HG03521 (cell line): ENCODE measurements around the gene NYAP1.
"Not testable (repeated sequence)": the region's sequence is repeated elsewhere in the genome, so short reads cannot be mapped to it uniquely, and the experiment has no call there.

Source experiments
- ATAC-seq: cut with Tn5 transposase; IDR thresholded peaks from one replicate; pipeline ENCODE4 v1.9.1; 2021; ENCODE audit warnings: mild to moderate bottlenecking, moderate library complexity; ENCODE audit not compliant: unreplicated experiment

The NYAP1 gene

DNA sequence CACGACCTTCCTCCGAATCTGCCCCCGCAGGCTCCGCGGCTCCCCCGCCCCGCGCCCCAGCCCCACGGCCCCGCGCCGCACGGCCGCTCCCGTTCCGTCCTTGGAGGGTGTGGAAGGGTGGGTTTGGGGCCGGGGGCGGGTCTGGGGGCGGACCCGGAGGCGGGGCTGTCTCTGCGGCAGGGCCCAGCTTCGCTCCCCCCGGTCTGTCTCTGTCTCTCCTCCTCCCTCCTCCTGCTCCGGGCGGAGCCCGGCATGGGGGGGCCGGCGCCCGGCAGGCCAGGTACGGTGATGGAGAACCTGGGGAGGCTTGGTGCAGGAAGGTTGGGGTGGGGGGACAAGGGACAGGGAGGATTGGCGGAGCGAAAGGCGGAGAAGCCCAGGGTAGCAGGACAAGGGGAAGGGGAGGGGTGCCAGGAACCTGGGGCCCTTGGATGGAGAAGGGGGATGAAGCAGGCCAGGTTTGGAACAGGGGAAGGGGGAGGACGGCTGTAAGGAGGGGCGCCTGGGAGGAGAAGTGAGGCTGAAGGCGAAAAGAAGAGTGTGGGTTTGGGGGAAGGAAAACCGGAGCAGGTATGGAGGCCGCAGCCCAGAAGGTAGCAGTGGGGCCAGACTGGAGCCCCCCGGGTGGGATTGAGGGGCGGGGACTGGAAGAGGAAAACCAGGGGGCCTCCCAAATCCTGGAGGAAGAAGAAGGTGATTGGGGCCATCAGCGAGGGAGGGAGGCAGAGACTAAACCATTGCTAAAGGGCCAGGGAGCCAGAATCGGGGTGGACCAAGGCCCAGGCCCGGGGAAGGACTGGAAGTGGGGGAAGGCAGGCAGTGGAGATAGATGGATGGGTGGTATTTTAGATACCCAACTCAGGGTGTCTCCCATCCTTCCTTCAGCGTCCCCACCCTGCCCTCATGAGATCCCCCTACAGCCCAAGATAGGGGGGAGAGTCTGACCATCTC, at the start of gene NYAP1:
Gene NYAP1, plus strand, starts transcription at position 206 of the 951 bp plus-strand sequence. CDS start 1,385 bp downstream, outside the sequence.
- ATAC-seq: peak; percentile 4

DNA sequence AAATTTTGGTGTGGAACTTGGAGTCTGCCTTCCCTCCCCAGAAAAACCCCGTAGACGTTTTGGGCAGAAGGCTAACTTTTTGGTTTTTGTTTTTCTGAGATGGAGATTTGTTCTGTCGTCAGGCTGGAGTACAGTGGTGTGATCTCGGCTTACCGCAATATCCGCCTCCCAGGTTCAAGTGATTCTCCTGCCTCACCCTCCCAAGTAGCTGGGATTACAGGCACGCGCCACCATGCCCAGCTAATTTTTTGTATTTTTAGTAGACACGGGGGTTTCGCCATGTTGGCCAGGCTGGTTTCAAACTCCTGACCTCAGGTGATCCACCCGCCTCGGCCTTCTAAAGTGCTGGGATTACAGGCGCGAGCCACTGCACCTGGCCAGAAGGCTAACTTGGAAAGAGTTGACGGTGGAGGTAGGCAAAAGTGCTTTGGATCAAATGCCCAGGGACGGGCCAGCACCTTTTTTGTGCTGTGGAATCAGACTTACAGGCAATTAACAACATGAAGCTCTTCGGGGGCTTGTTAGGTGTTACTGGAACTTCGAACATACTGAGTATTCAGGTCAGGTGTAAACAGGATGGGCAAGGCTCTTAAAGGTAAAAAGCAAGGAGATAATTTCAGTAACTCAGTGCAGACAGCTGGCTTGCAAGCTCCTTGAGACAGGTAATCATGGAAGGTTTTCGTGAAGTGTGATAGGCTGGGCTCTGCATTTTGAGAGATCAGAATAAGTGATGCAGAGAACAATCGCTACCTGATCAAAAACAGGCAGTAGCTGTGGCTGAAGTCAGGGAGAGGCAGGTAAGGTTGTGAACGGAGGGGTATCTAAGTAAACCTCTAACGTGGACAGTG, 49.2 kb upstream of the NYAP1 start:
- no peak for ATAC-seq

GRCh38 chr7:100435401-100436304, 48.1 kb upstream of the NYAP1 start:
- ATAC-seq: peak; percentile 25

DNA sequence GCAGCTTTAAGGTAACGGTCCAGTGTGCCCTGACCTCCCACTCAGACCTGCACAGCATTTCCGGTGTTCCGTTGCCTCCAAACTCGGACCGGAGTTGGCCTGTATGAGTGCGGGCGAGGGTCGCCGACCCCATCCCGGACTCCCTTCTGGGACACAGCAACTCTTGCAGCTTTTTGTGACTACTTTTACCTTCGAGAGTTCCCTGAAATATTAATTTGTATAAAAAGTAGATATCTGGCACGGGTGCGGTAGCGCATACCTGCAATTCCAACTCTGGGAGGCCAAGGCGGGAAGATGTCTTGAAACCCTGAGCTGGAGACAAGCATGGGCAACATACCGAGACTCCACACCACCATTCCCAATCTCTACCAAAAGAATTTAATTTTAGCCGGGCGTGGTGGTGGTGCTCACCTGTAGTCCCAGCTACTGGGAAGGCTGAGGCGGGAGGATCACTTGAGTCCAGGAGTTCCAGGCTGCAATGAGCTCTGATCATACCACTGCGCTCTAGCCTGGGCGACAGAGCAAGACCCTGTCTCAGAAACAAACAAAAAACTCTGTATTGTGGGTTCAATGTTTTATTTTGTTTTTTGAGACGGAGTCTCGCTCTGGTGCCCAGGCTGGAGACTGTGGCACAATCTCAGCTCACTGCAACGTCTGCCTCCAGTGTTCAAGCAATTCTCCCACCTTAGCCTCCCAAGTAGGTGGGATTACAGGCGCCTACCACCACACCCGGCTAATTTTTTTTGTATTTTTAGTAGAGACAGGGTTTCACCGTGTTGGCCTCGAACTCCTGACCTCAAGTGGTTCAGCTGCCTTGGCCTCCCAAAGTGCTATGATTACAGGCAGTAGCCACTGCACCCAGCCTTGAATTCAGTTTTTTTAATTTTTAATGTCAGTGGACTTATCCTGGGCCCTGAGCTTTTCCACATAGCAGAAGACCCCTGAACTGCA, 46.3 kb upstream of the NYAP1 start:
- ATAC-seq: no peak

GRCh38 chr7:100438172-100438571, 45.6 kb upstream of the NYAP1 start:
- no peak for ATAC-seq

DNA sequence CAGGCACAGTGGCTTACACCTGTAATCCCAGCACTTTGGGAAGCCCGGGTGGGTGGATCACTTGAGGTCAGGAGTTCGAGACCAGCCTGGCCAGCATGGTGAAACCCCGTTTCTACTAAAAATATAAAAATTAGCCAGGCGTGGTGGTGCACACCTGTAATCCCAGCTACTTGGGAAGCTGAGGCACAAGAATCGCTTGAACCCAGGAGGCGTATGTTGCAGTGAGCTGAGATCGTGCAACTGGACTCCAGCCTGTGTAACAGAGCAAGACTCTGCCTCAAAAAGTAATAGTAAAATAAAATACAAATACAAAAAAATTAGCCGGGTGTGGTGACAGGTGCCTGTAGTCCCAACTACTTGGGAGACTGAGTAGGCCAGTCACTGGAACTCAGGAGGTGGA, 45.0 kb upstream of the NYAP1 start:
- ATAC-seq: not testable (repeated sequence)

DNA sequence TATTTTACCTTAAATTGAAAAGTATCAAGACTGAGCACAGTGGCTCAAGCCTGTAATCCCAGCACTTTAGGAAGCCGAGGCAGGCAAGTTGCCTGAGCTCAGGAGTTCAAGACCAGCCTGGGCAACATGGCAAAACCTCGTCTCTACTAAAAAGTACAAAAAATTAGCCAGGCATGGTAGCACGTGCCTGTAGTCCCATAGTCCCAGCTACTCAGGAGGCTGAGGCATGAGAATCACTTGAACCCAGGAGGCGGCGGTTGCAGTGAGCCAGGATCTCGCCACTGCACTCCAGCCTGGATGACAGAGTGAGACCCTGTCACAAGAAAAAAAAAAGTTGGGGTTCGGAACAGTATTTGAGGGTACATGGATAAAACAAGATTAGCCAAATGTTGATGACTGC, 44.5 kb upstream of the NYAP1 start:
- ATAC-seq: not testable (repeated sequence)

- ATAC-seq: no peak
These were observed 41.8 kb upstream of the NYAP1 start for GRCh38 chr7:100441641-100442535.

GRCh38 chr7:100443096-100443840, 40.5 kb upstream of the NYAP1 start:
- ATAC-seq: no peak

DNA sequence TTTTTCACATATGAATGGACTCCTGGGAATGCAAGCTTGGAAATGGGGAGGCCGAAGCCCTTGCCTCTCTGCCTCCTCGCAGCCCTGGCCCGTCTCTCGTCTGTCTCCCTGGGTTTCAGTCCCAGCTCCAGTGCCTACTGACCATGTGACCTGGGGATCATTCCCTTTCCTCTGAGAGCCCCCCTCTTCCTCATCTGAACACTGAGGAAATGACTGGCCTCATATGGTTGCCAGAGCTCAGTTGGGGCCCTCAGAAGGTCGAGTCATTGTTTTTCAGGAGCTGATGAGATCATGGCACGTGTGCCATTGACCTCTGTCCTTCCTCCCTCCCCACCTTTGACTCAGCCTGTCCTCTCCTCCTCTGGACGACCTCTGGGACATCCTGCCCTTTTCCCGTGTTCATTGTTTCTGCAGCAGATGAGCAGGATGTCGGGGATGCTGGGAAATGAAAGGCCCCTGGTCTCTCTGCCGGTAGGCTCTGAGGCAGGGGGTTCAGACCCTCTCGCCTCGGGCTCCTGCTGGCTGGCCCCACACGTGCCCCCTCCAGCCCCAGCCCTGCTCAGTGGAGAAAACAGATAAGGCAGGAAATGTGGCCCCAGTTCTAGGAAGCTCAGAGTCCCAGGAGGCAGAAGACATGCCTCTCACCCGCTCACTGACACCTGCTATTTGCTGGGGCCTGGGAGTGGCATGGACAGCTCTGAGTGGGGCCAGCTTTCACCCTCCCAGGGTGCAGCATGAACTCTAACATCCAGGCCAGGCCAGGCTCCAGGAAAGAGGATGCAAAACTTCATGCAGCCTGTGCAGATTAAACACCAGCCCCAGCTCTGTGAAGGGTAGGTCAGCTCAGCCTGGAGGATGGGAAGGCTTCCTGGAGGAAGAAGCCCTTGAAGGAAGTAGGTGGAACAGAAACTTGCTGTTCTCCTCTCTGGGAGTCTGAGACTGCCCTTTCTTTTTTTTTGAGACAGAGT, 39.1 kb upstream of the NYAP1 start:
- no peak for ATAC-seq

DNA sequence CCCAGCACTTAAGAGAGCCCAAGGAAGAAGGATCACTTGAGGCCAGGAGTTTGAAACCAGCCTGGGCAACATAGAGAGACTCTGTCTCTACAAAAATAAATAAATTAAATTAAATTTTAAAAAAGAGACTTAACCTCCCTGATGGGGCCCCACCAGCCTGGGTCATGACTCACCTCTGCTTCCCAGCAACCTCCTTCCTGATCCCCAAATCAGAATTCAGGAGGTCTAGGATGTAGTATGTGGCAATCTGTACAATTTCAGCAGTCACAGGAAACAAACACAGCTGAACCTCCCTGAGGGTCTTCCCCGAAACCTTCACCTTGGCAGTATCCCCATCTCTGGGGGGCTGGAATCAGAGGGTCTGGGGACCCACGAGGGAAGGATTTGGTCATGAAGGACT, 37.7 kb upstream of the NYAP1 start:
- no peak for ATAC-seq

- ATAC-seq: not testable (repeated sequence)
These were observed 36.4 kb upstream of the NYAP1 start for GRCh38 chr7:100447363-100447762.

GRCh38 chr7:100449190-100449795, 34.4 kb upstream of the NYAP1 start:
- ATAC-seq: no peak

DNA sequence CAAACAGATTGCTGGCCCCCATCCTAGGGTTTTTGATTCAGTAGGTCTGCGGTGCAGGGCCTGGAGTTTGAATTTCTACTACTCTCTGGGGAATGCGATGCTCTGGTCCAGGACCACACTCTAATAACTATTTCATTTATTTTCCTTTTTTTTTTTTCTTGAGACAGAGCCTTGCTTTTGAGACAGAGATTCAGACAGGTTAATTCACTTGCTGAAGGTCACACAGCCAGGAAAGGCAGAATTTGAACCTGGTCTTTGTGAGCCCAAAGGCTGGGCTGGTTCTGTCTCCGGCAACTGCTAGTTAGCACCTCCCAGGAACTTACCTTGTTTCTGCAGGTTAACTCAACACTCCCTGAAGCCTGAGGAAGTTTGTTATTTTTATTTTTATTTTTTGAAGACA, 31.2 kb upstream of the NYAP1 start:
- ATAC-seq: no peak

GRCh38 chr7:100453854-100454253, 29.9 kb upstream of the NYAP1 start:
- not testable (repeated sequence) for ATAC-seq

- ATAC-seq: no peak
These were observed 28.5 kb upstream of the NYAP1 start for GRCh38 chr7:100455206-100455605.
